Fibroblast of peridontal ligament (primary cell): Measurements from ENCODE around the gene FGFBP1.
A peak's percentile ranks its signal among the peaks of the same experiment; 100 is the strongest.

Experiments used
- DNase-seq: peaks from one replicate; pipeline ENCODE4 v3.0.0-alpha.2; 2010; ENCODE audit errors: extremely low read depth

The FGFBP1 gene

GRCh38 chr4:15938640-15939039 lies at the start of gene FGFBP1:
Gene FGFBP1 (minus strand): TSS chr4:15938740. CDS start chr4:15936632, 2,108 bp downstream.
- DNase-seq = no peak

GRCh38 chr4:15988222-15988621 lies 49.7 kb upstream of the FGFBP1 start:
- DNase-seq = no peak

DNA sequence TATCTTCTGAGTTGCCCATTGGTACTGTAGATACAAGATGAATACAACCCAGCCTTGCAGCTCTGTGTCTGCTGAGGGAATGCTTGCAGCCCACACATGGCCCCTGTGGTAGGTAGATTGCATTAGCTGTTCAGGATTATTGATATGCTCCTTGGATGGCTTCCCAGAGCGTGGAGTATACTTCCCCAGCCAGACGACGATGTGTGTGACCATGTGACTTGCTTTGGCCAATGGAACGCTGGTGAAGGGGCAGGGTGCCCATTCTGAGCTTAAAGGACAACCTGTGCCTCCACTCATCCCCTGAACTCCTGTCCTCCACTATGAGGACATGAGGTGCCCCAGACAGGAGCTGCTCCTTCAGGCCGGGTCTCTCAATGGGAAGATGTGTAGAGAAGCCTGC lies 48.4 kb upstream of the FGFBP1 start:
- DNase-seq = no peak

DNA sequence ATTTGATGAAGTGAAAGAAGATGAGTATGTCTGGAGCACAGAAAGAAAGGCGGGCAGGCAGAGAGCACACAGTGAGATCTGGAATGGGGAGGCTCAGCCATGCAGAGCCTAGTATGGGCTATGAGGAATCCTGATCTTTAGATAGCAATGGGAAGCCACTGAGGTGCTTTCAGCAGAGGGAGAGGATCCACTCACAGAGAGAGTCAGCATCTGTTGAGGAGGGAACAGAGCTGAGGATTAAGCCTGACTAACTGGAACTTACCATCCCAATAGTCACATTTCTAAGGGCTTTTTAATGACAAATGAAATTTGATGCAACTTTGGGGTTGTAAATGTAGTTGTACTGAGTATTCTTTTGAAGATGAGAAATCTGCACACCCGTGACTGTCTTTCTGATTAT lies 45.1 kb upstream of the FGFBP1 start:
- no peak for DNase-seq

GRCh38 chr4:15982842-15983524 lies 44.4 kb upstream of the FGFBP1 start:
- DNase-seq = no peak

GRCh38 chr4:15976456-15977447 lies 38.2 kb upstream of the FGFBP1 start:
- DNase-seq = peak; percentile 23

GRCh38 chr4:15971068-15971801 lies 32.7 kb upstream of the FGFBP1 start:
- no peak for DNase-seq

DNA sequence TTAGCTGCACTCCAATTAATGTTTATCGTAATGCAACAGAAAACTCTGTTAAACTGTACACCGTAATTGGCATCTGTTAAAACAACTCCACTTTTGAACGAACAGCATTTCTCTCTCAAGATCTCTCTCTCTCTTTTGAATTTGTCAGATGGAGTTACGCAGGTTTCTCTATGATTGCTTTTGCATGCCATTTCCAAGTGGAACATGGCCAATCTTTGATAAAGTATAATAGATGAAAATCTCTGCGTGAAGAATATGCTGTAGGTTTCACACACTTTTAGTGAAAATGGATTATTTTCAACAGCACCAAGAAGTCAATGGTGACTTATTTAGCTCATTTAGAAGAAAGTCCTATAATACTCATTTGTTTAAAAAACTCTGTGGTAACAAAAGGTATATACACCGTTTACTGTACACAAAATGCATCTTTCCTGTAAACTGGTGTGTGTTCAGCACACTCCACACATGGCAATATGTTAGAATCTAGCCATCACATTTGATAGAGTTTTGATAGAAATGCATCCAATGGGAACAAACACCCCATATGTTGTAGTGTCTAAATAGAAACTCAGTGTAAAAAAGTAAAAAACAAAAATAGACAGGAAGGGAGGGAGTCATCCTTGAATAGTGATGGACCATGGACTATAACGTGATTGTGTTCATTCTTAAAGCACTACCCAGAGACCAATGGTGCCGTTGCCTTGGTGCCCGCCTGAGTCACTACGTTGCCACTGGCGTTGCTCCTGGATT lies 30.2 kb upstream of the FGFBP1 start:
- no peak for DNase-seq

DNA sequence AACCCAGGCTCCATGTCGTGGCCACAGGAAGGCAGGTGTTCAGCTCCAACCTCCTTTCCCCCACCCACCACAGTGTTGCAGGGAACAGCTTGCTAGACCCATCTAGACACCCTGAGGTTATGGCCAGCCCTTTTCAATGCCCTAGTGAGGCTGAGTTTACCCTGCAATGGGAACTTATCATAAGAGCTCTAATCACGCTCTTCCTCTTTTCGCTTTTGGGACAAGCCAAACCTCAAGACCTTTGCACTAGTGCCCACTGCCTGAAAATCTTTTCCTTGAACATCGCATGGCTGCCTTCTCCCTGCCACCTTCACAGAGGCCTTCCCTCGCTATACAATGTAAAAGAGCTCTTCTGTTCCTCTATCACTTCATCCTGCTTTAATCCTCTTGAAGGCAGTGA lies 26.8 kb upstream of the FGFBP1 start:
- no peak for DNase-seq

- DNase-seq = no peak
These were observed 25.6 kb upstream of the FGFBP1 start for GRCh38 chr4:15964159-15964558.

DNA sequence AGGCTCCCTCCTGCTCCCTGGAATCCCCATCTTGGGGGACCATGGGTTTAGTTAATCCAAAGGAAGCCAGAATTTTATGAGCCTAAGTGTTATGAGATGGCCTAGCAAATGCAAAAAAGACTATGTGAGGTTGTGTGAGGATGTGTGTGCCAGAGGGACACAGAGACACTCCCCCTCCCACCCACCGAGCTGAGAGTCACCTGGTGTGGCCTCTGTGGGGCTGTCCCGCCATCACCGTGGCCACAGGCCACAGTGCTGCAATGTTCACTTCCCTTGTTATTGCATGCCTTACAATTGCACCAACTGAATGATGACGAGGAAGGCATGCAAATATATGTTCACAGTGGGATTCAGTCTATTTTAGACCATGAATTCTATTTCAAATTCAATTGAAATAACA lies 25.0 kb upstream of the FGFBP1 start:
- no peak for DNase-seq

GRCh38 chr4:15963001-15963451 lies 24.5 kb upstream of the FGFBP1 start, which contains the start of gene FGFBP2:
Gene FGFBP2 (minus strand): TSS chr4:15963175. CDS start chr4:15963129, 46 bp downstream.
- DNase-seq = peak; percentile 57

DNA sequence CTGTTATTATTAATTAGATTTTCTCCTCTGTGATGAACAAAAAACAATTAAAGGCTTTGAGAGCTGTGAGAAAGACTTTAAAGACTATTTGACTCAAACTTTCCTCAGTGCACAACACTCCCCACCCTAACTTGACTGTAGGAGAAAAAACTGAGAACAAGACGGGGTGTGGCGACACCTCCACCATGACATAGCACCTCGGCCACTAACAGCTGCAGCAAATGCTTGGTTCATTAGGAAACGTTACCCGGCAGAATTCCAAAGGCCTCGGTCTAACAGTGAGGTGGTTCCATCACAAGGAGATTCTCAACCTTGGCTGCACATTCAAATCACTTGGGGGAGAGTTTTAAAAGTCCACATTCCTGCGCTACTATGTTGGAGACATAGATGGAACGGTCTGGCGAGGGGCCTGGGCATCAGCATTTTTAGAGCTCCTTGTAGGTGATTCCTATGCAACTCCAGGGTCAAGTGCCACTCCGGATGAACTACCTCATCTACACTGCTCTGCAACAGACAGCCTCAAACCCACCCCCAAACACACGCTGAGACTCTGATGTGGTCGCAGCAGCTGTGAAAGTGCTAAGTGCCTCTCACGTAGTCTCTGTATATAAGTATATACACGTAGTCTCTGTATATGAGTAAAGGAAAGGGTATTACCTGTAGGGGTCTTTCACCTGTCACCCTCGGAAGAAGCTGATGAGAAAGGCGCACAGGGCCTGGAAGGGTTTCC lies 23.4 kb upstream of the FGFBP1 start:
- no peak for DNase-seq

DNA sequence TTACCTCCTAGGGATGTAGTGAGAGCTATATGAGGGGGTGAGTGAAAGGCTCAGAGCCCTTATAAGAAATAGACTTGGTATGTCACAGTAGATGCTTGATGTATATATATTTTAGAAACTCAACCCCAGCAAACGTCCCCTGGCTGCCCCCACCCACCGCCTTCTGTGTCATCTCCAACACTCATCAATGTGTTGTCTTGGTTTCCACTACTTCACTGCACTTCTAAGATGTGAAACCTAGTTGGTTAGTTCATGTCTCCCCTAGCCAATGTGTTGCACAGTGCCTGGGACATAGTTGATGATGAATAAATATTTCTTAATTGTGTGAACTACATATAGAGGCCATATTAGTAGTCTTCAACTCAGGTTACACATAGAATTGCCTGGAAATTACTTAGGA lies 20.0 kb upstream of the FGFBP1 start:
- no peak for DNase-seq

GRCh38 chr4:15956179-15956850 lies 17.8 kb upstream of the FGFBP1 start:
- DNase-seq = peak; percentile 63

DNA sequence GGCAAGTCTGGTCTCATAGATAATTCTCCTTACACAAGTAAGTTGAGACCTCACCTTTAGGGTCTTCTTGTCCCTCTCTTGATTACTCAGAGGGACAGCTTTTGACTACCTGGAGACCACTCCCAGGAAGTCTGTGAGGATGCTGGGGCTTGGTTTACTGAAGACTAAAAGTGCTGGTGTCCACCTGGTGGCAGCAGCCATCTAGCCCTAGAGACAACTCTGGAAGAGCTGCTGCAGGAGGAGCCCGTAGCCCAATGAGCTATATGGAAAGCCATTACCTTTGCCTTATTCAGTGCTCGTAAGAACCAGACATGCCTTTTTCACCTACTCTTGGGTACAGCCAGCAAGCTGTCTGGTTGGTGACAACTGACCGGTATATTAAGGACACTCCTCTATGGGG lies 17.1 kb upstream of the FGFBP1 start:
- DNase-seq = peak; percentile 9

GRCh38 chr4:15953625-15954024 lies 15.1 kb upstream of the FGFBP1 start:
- no peak for DNase-seq

GRCh38 chr4:15951781-15952180 lies 13.2 kb upstream of the FGFBP1 start:
- DNase-seq = no peak

DNA sequence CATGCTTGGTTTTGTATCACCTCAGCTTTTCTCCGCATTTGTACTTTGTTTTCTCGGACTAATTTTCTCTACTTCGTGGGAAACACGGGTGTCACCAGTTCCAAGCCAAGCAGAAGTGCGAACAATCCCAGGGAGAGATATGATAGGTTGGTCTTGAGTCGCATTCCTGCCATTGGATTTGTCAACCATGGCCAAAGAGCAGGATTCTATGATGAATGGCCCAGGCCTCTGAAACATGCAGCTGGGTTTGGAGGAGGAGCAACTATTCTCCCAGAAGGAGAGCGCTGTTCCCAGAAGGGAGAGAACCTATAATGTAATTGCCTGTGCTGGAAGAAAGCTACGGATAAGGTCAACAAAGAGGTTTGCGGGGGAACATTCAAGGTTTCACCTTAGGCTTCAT lies 10.3 kb upstream of the FGFBP1 start:
- DNase-seq = no peak

GRCh38 chr4:15947684-15948083 lies 9.1 kb upstream of the FGFBP1 start:
- DNase-seq = no peak
